OCI-M1 (cell line): ENCODE data around the gene ZNF214.
"Not testable (repeated sequence)": the region's sequence is repeated elsewhere in the genome, so short reads cannot be mapped to it uniquely, and the experiment has no call there.

Source experiments
- DNase-seq: peaks from one replicate; lab custom pipeline; 2025; lab: John Stamatoyannopoulos, UW

Gene ZNF214

DNA sequence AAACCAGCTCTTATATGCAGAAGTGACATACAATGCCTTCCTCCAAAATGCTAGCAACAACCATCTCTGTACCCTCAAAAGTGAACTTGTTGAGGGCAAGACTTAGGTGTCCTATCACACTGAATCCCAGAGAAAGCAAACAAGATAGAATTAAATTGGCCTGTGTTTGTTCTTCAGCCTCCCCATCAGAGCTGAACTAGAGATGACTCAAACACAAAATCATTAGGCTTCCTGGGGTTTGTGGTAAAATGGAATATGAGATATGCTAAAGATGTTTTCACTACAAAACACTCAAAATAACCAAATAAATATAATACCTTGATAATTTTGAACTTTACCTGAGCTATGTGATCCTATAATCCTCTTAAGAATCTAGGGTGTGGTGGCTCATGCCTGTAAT, 31.6 kb downstream of the ZNF214 start:
- DNase-seq = no peak

- DNase-seq = no peak
Observed at GRCh38 chr11:6986487-6986886, 33.7 kb downstream of the ZNF214 start.

DNA sequence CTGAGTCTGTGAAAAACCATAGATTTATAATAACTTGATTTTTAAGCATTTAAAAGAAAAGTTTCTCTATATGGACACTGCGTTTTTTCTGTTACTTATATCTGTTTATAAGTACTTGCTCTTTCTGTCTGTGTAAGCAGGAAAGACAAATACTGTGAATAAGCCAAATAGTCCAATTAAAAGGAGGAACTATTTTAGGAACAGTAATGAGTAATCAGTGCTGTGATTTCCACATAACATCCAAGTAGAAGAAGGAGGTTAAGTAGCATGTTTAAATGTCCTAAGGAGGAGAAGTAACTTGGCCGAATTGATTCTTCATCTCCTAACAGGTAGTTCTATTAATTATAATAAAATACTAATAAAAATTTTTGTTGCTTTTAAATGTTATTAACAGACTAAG, 40.8 kb downstream of the ZNF214 start:
- DNase-seq = no peak

- not testable (repeated sequence) for DNase-seq
Observed at GRCh38 chr11:6969854-6970253, 50.3 kb downstream of the ZNF214 start.

DNA sequence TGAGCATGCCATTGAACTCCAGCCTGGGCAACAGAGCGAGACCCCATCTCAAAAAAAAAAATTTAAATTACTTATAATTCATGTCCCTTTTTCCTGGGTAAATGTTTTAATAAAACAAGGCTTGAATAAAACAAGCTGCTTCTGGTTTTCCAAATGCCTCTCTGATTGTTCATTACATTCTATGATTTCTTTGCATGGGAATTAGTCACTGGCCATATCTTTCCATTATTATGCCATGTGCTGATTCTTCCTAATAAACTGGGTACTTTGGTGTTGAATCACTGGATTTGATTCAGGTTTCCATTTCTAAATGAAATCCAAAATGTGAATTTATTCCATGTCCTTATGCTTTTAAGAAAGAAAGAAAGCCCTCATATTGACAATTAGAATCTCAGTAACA, 51.3 kb downstream of the ZNF214 start:
- no peak for DNase-seq

DNA sequence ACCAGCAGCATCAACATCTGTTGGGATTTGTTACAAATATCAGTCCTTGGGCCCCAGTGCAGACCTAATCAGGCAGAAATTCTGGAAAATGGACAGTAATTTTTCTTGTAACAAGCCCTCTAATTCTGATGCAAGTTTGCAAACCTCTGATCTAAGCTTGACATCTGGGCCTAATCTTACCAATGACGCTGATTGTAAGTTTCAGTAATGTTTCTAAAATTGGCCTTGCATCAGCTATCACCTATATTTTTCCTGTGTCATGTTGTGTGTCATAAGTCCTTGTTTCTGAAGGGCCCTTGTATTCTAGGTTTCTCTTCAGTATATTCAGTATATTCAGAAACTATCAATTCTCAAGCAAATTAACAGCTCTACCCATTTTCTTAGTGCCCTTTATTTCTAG, 57.5 kb downstream of the ZNF214 start:
- DNase-seq = no peak

DNA sequence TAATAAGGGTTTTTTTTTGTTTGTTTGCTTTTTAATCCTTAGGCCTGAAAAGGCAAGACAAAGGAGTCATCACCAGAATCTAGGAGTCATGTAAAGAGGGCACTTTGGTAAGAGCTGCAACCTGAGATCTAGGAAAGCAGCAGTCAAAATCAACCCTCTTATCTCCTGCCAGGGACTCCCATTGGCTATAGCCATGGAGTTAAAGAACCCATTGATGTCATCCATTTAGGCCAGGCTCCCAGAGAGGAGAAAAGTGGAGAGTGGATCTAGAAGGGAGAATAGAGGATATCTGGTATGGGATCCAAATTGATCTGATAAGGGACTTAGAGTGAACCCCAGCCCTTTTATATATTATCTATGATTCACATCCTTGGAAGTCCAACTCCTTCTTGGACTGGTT, 58.0 kb downstream of the ZNF214 start:
- DNase-seq = no peak

GRCh38 chr11:6954248-6954647, 65.9 kb downstream of the ZNF214 start:
- not testable (repeated sequence) for DNase-seq
